Measurements from ENCODE around the gene GREB1L.
"Not testable (repeated sequence)": the region's sequence is repeated elsewhere in the genome, so short reads cannot be mapped to it uniquely, and the experiment has no call there.

Gene GREB1L

DNA sequence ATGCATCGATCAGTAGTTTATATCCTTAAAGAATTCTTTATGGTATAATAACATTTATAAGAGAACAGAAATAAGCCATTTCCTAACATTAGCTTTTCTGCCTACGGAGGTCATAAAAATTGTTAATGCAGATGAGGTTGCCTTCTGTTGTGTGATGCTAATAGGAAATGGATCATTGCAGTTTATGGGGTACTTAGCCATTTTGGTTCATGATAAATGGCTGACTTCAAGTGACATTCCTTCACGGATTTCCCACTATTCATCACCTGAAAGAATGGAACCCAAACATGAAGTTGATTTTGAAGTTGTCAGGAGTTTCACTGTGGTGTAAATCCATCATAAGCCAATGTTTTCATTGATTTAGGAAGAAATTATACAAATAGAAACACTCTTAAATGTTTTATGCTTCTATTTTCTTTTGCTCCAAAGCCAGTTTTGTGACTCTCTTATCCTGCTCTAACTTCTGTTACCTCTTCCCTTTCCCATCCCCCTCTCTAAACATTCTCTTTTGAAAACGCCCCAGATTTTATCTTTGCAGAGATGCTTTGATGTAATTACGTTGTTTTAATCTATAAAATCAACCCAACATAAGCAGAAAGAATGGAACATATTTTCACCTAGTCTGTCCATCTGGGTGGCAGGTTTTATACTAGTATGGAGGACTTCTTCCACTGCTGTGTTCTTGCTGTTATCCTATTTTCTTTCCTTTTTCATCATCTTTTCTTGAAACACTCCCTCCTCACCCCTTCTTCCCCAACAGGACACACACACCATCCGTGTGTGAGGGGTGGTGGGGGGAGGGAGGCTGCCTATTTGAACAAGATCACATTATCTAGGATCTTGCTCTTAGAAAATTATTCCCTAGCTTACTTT lies 58.2 kb downstream of the GREB1L start:
- no peak overlapping the region for H3K27ac ChIP-seq

DNA sequence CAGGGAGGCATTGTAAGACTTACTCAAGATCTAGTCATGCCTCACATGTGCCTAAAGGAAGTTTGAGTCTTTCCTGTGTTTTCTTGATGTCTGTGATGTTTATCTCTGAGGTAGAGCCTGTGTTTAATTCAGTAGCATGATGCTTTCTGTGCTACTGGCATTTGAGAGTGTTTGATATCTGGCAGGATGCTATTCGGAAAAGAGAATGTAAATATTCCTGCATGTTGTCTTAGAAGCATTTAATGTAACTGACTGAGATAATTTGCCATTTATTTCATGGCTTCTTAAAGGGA lies 58.8 kb downstream of the GREB1L start:
- H3K27ac ChIP-seq = no peak overlapping the region
- H3K4me3 ChIP-seq = no peak overlapping the region

More for the DNA sequence above, 58.2 kb downstream of the GREB1L start:
- no peak overlapping the region for H3K4me3 ChIP-seq

GRCh38 chr18:21303445-21303844 lies 61.4 kb downstream of the GREB1L start:
- Histone ChIP-seq H3K27ac (no peak overlapping the region), H3K4me3 (no peak overlapping the region)

DNA sequence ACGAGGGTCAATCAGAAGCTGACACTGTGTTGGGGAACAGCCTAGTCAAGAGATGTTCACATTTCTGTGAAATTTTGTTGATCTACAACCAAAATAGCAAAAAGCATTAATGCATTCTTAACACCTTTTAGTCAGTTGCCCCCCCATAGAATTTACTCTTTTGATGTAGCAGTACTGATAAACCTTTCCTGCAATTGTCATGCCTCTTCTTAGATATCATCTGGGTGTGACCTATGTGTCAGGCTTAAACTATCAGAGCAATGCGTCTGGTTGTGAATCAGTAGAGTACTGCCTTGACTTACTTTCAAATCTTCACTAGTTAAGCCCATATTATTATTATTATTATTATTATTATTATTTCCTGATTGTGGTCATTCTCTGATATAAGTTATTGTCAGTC lies 61.9 kb downstream of the GREB1L start:
- no peak overlapping the region for H3K27ac ChIP-seq
- H3K4me3 ChIP-seq = no peak overlapping the region

- H3K4me3 ChIP-seq = no peak overlapping the region
These were observed 63.6 kb downstream of the GREB1L start for GRCh38 chr18:21305621-21306020.

GRCh38 chr18:21306368-21306767 lies 64.3 kb downstream of the GREB1L start:
- Histone ChIP-seq H3K4me3 (no peak overlapping the region), H3K27ac (no peak overlapping the region)

More at GRCh38 chr18:21305621-21306020, 63.6 kb downstream of the GREB1L start:
- H3K27ac ChIP-seq = no peak overlapping the region

- H3K27ac ChIP-seq = no peak overlapping the region
- H3K4me3 ChIP-seq = no peak overlapping the region
These were observed 65.5 kb downstream of the GREB1L start for GRCh38 chr18:21307578-21307977.

- Histone ChIP-seq H3K27ac (no peak overlapping the region), H3K4me3 (no peak overlapping the region)
These were observed 67.2 kb downstream of the GREB1L start for GRCh38 chr18:21309248-21309647.

GRCh38 chr18:21311980-21312379 lies 69.9 kb downstream of the GREB1L start:
- not testable (repeated sequence) for H3K27ac ChIP-seq, H3K4me3 ChIP-seq

GRCh38 chr18:21313576-21313975 lies 71.5 kb downstream of the GREB1L start:
- H3K4me3 ChIP-seq = no peak overlapping the region
- no peak overlapping the region for H3K27ac ChIP-seq

- H3K27ac ChIP-seq = no peak overlapping the region
- H3K4me3 ChIP-seq = no peak overlapping the region
These were observed 72.7 kb downstream of the GREB1L start for GRCh38 chr18:21314724-21315123.

DNA sequence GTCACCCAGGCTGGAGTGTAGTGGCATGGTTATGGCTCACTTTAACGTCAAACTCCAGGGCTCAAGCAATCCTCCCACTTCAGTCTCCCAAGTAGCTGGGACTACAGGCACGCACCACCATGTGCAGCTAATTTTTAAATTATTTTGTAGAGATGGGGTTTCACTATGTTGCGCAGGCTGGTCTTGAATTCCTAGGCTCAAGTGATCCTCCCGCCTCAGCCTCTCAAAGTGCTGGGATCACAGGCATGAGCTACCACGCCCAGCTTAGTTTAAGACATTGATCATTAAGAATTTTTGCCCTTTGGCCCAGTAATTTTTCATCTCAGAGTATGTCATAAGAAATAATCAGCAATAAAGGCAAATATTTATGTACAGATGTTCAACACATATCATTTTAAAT lies 73.1 kb downstream of the GREB1L start:
- not testable (repeated sequence) for H3K27ac ChIP-seq, H3K4me3 ChIP-seq

GRCh38 chr18:21315741-21316197 lies 73.7 kb downstream of the GREB1L start:
- Histone ChIP-seq H3K27ac (no peak overlapping the region), H3K4me3 (no peak overlapping the region)

- Histone ChIP-seq H3K27ac (no peak overlapping the region), H3K4me3 (no peak overlapping the region)
These were observed 74.3 kb downstream of the GREB1L start for GRCh38 chr18:21316296-21316695.

GRCh38 chr18:21321711-21322110 lies 79.7 kb downstream of the GREB1L start:
- H3K27ac ChIP-seq = no peak overlapping the region
- H3K4me3 ChIP-seq = no peak overlapping the region

GRCh38 chr18:21327101-21327500 lies 85.1 kb downstream of the GREB1L start:
- Histone ChIP-seq H3K27ac (no peak overlapping the region), H3K4me3 (no peak overlapping the region)

- Histone ChIP-seq H3K4me3 (no peak overlapping the region), H3K27ac (no peak overlapping the region)
These were observed 88.2 kb downstream of the GREB1L start for GRCh38 chr18:21330122-21330701.

GRCh38 chr18:21331065-21331464 lies 89.0 kb downstream of the GREB1L start:
- Histone ChIP-seq H3K27ac (no peak overlapping the region), H3K4me3 (no peak overlapping the region)

DNA sequence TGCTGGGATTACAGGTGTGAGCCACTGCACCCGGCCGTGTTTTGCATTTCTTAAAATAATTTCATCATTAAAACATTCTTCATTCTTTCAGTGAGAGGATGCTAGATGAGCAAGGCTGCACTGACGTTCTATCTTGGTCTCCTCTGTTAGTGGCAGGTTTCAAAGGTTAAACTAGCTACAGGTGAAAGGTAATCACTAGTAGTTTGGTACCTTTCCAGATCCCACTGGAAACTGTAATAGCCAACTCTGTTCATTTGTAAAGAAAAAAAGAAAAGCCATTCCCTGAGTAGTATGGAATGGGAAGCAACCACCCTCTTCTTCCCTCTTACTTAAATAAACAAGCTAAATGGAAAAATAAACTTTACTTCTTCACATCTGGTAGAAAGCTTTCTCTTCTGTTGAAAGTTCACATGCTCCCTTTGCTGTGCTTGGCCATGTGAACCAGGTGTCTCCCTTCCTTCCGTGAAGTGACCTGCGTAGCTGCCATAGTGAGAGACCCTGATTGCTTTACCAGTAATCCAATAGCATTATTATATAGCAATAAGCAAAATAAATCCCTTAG lies 94.0 kb downstream of the GREB1L start:
- no peak overlapping the region for H3K27ac ChIP-seq
- H3K4me3 ChIP-seq = no peak overlapping the region

DNA sequence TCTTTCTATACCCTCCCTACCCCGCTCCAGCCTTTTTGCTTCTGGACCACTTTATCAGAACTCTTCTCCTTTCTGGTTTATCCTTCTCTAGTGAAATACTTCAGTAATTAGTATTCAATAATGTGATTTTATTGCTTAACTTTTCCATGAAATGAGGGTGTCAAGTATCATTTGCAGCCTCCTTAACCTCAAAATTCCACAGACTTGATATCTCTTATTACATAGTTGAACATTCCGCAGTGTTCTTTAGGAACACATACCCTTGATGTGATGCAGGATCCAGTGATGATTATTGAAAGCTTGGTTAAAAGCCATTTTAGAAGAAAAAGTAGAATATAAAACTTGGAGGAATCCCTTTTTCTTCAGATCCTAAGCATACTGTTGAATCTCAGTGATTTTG lies 94.8 kb downstream of the GREB1L start:
- Histone ChIP-seq H3K4me3 (no peak overlapping the region), H3K27ac (no peak overlapping the region)

DNA sequence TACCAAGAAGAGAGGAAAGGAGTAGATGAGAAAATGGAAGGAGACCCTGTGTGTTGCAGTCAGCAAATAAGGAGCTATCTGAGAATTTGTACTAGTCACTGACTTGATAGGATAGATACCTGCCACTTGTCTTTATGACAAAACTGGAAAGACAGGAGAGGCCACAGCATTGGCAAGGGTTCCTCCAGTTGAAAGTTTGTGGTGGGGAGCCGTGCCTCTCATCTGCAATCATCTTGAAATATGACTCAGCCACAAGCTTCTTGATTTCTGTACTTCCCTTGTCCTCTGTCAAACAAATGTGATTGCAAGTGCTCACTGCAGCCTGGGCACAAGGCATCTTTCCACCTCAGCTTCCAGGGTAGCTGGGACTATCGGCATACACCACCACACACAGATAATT lies 99.1 kb downstream of the GREB1L start:
- no peak overlapping the region for H3K27ac ChIP-seq
- H3K4me3 ChIP-seq = no peak overlapping the region
